OCI-LY3 (cell line): ENCODE measurements around the gene LILRB1.

Experiments used
- CTCF ChIP-seq: fragments of 200-600, 300-600 bp; sonication (generic); IDR thresholded peaks from 2 replicates; pipeline ENCODE4 v1.5.1; 2014; ENCODE audit warnings: antibody characterized with exemption, low read length, low read depth
- EZH2phosphoT487 ChIP-seq: fragments of 200-600 bp; shearing (Covaris generic); IDR thresholded peaks from 2 replicates; pipeline ENCODE4 v1.6.1; 2018; ENCODE audit warnings: antibody characterized with exemption, mixed run types, low read depth

GRCh38 chr19:54659300-54659699 lies 29.0 kb downstream of the LILRB1 start:
- no peak for TF ChIP-seq CTCF
- no peak for TF ChIP-seq EZH2phosphoT487
